HUES48 (cell line): Measurements from ENCODE around the gene CDRT15.
"Not testable (repeated sequence)": the region's sequence is repeated elsewhere in the genome, so short reads cannot be mapped to it uniquely, and the experiment has no call there.

Source experiments
- H3K27ac ChIP-seq: one replicate; pipeline ENCODE4 v1.7.0; 2013; ENCODE audit warnings: low read depth, low read length, inconsistent platforms
- H3K27me3 ChIP-seq: 2 replicates; pipeline ENCODE4 v1.6.1; 2013; ENCODE audit warnings: mild to moderate bottlenecking, low read length; ENCODE audit not compliant: control insufficient read depth, insufficient read depth
- H3K36me3 ChIP-seq: 2 replicates; pipeline ENCODE4 v1.6.1; 2013; ENCODE audit warnings: low read length; ENCODE audit not compliant: control insufficient read depth, insufficient read depth
- H3K4me1 ChIP-seq: 2 replicates; pipeline ENCODE4 v1.6.1; 2013; ENCODE audit warnings: mild to moderate bottlenecking, low read length; ENCODE audit not compliant: control insufficient read depth, insufficient read depth
- H3K4me3 ChIP-seq: 2 replicates; pipeline ENCODE4 v1.5.1; 2013; ENCODE audit warnings: mild to moderate bottlenecking, low read depth, low read length
- H3K9ac ChIP-seq: 2 replicates; pipeline ENCODE4 v1.6.1; 2013; ENCODE audit warnings: mild to moderate bottlenecking, low read depth, low read length, moderate library complexity
- H3K9me3 ChIP-seq: 2 replicates; pipeline ENCODE4 v1.6.1; 2013; ENCODE audit warnings: low read length; ENCODE audit not compliant: control insufficient read depth, insufficient read depth

The CDRT15 gene

GRCh38 chr17:14201021-14201987 is 35.4 kb downstream of the CDRT15 start:
- no peak overlapping the region for H3K4me3 ChIP-seq
- H3K9me3 ChIP-seq, result no peaks in the 10 kb centered on the region
- H3K36me3 ChIP-seq, result no peaks in the 10 kb centered on the region
- no peaks in the 10 kb centered on the region for H3K27me3 ChIP-seq
- H3K4me1 ChIP-seq, result peaks cover 10% of the 10 kb centered on the region; the same call in 1 of the 2 replicates
- no peak overlapping the region for H3K27ac ChIP-seq
- H3K9ac ChIP-seq, result no peak overlapping the region

DNA sequence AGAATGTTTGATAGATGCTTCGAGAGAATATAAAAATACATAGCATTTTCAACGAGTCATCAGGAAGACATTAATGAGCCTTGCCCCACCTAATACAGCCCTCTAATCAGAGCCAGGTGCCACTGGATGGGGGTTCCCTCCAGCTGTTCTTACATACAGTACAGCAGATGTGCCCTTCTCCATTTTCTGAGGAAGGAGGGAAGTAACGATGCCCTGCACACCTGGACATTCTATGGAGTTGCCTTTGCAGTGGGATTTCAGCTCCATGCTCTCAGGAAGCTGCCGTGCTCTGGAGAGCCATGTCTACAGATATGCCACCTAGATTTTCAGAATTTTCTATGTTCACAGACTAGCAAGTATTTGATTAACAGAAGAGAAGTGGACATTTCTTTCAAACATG is 36.3 kb downstream of the CDRT15 start:
- H3K27me3 ChIP-seq, result no peaks in the 10 kb centered on the region
- H3K4me1 ChIP-seq, result peaks cover 10% of the 10 kb centered on the region; the same call in 1 of the 2 replicates
- no peak overlapping the region for H3K27ac ChIP-seq
- no peaks in the 10 kb centered on the region for H3K9me3 ChIP-seq
- no peak overlapping the region for H3K9ac ChIP-seq
- H3K36me3 ChIP-seq, result no peaks in the 10 kb centered on the region
- no peak overlapping the region for H3K4me3 ChIP-seq

DNA sequence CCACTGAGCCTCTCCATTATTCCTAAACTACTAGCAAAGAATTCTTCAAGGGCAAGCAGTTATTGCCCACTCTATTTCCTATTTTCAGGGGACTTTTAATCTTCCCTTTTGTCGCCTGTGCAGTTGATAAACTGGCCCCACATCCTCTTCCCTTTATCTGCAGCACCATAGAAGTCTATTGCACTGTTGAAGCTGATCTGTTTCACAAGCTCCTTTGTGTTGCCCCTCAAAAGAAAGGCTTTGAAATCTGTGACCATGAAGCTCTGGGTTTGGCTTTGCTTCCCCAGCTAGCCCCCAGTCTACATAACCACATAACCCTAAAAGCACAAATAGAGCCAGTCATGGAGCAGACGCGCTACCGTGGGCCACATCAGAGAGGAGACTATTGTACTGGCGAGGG is 37.1 kb downstream of the CDRT15 start:
- no peak overlapping the region for H3K4me3 ChIP-seq
- H3K9me3 ChIP-seq, result no peaks in the 10 kb centered on the region
- H3K36me3 ChIP-seq, result no peaks in the 10 kb centered on the region
- H3K27ac ChIP-seq, result no peak overlapping the region
- peaks cover 10% of the 10 kb centered on the region; the same call in 1 of the 2 replicates for H3K4me1 ChIP-seq
- H3K27me3 ChIP-seq, result no peaks in the 10 kb centered on the region
- no peak overlapping the region for H3K9ac ChIP-seq

GRCh38 chr17:14198575-14198974 is 38.1 kb downstream of the CDRT15 start:
- no peak overlapping the region for H3K27ac ChIP-seq
- H3K4me1 ChIP-seq, result peaks cover 10% of the 10 kb centered on the region; the same call in 1 of the 2 replicates
- H3K9ac ChIP-seq, result no peak overlapping the region
- H3K9me3 ChIP-seq, result no peaks in the 10 kb centered on the region
- H3K36me3 ChIP-seq, result no peaks in the 10 kb centered on the region
- no peak overlapping the region for H3K4me3 ChIP-seq
- H3K27me3 ChIP-seq, result no peaks in the 10 kb centered on the region

DNA sequence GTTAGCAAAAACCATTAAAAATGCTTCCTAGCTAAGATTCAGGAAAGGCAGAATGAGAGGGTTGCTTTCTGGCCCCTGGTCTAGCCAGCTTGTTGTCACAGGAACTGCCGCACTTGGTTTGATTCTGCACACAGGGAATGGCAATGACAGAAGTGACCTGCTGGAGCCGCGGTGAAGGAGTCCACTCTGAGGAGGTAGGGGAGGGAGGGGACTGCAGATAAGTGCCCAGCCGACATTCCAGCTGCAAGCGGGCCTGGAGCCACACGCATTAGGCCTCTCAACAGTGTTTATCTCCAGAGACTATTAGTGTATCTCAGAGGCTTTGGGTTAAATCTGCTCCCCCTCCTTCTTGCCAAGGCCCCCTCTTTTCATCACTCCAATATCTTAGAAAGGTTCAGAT is 38.6 kb downstream of the CDRT15 start:
- no peak overlapping the region for H3K4me3 ChIP-seq
- no peak overlapping the region for H3K9ac ChIP-seq
- H3K27ac ChIP-seq, result no peak overlapping the region
- H3K4me1 ChIP-seq, result peaks cover 10% of the 10 kb centered on the region; the same call in 1 of the 2 replicates
- H3K36me3 ChIP-seq, result no peaks in the 10 kb centered on the region
- no peaks in the 10 kb centered on the region for H3K27me3 ChIP-seq
- H3K9me3 ChIP-seq, result no peaks in the 10 kb centered on the region

DNA sequence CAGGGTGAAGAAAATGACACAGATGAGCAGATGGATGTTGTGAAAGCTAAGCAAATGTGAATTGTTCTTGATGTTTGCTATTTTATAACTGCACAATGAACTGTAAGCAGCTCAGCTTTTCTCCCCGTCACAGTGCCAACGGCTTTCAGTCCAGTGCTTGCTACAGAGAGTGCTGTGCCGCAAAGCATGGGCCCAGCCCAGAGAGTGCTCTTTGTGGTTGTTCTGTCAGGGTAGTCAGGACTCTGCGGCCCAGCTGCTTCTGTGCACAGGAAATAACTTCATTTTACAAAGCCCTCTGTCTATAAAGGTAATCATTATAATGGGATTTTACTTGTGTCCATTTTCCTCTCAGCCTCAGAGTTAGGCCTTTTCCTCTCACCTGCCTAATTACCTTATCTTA is 39.1 kb downstream of the CDRT15 start:
- Histone ChIP-seq H3K4me1 (peaks cover 10% of the 10 kb centered on the region; the same call in 1 of the 2 replicates), H3K4me3 (no peak overlapping the region), H3K27ac (no peak overlapping the region), H3K36me3 (no peaks in the 10 kb centered on the region), H3K9me3 (no peaks in the 10 kb centered on the region), H3K27me3 (no peaks in the 10 kb centered on the region), H3K9ac (no peak overlapping the region)

DNA sequence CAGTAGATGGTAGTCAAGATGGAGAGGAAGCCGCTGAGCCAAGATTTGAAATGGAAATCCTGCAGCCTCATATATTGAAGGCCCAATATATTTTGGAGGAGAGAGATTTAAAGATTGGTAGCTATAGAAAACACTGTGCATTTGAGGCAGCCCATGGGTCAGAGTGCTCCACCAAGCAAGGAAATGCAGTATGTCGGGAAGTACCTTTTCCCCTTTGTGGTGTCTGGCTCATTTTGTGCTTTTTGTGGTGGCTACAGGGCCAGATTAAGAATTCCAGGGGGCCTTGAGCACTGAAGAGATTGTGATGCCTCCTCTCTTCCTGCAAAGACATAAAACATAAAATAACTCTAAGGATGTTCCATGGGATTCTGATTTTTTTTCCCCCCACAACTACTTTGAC is 39.6 kb downstream of the CDRT15 start:
- Histone ChIP-seq H3K36me3 (no peaks in the 10 kb centered on the region), H3K9ac (no peak overlapping the region), H3K4me3 (no peak overlapping the region), H3K4me1 (peaks cover 10% of the 10 kb centered on the region; the same call in 1 of the 2 replicates), H3K27ac (no peak overlapping the region), H3K9me3 (no peaks in the 10 kb centered on the region), H3K27me3 (no peaks in the 10 kb centered on the region)

GRCh38 chr17:14196377-14196997 is 40.2 kb downstream of the CDRT15 start:
- H3K9ac ChIP-seq, result no peak overlapping the region
- H3K4me1 ChIP-seq, result peaks cover 7% of the 10 kb centered on the region; the same call in 1 of the 2 replicates
- no peaks in the 10 kb centered on the region for H3K36me3 ChIP-seq
- H3K4me3 ChIP-seq, result no peak overlapping the region
- H3K27ac ChIP-seq, result no peak overlapping the region
- H3K27me3 ChIP-seq, result no peaks in the 10 kb centered on the region
- no peaks in the 10 kb centered on the region for H3K9me3 ChIP-seq

DNA sequence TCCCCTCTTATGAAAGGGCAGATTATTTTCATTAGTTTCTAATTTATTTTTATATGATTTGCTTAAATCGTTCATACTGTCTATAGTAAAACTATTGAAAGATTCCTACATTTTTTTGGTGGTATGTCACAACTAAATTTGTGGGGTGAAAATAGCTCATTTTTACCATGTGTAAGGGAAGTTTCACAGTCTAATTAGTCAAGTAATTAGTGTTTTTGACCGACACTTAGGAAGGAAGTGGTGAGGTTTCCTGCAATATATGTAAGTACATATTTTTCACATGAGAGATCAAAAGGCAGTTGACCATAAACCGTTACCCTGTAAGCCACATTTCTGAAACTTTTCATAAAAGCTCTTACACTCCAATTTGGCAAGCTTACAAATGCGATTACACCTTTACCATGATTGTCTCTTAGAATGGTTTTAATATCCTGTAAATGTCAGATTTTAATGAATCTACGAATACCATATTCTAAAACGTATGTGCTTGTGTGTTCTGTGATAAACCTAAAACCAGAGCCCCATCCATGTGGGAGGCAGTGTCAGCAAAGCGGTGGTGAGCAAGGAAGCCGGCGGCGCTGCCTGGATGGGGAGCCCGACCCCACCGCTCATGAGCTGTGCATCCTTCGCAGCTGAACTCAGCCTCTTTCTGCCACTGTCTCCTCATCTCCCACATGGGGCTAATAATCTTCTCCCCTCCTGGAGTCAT is 43.9 kb downstream of the CDRT15 start:
- H3K4me1 ChIP-seq, H3K36me3 ChIP-seq, H3K9me3 ChIP-seq, H3K9ac ChIP-seq, H3K27ac ChIP-seq, H3K27me3 ChIP-seq, H3K4me3 ChIP-seq: not testable (repeated sequence)

DNA sequence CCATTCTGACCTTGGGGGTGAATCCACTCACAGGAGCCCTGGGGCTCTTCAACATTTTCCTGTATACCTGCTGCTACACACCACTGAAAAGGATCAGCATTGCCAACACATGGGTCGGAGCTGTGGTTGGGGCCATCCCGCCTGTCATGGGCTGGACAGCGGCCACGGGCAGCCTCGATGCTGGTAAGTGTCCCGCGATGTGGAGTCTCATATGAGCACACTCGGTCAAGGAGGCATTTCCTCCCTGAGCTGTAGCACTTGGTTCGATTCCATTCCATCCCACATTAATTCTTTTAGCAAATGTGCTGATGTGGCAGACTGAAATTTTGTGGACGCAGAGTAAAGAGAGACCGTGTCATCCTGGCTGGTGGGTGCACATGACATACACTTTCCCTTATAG is 44.6 kb downstream of the CDRT15 start:
- H3K27ac ChIP-seq, H3K9ac ChIP-seq, H3K9me3 ChIP-seq, H3K4me1 ChIP-seq, H3K27me3 ChIP-seq, H3K4me3 ChIP-seq, H3K36me3 ChIP-seq: not testable (repeated sequence)

- H3K4me1 ChIP-seq, H3K9me3 ChIP-seq, H3K36me3 ChIP-seq, H3K27me3 ChIP-seq, H3K9ac ChIP-seq, H3K4me3 ChIP-seq, H3K27ac ChIP-seq: not testable (repeated sequence)
These were observed 45.2 kb downstream of the CDRT15 start for GRCh38 chr17:14191469-14191868.
